NCI-H226 (cell line): ENCODE measurements around the gene VAMP5.
"Not testable (repeated sequence)": the region's sequence is repeated elsewhere in the genome, so short reads cannot be mapped to it uniquely, and the experiment has no call there.

Experiments
- DNase-seq: peaks from one replicate; pipeline ENCODE4 v3.0.0-alpha.2; 2015

The VAMP5 gene

DNA sequence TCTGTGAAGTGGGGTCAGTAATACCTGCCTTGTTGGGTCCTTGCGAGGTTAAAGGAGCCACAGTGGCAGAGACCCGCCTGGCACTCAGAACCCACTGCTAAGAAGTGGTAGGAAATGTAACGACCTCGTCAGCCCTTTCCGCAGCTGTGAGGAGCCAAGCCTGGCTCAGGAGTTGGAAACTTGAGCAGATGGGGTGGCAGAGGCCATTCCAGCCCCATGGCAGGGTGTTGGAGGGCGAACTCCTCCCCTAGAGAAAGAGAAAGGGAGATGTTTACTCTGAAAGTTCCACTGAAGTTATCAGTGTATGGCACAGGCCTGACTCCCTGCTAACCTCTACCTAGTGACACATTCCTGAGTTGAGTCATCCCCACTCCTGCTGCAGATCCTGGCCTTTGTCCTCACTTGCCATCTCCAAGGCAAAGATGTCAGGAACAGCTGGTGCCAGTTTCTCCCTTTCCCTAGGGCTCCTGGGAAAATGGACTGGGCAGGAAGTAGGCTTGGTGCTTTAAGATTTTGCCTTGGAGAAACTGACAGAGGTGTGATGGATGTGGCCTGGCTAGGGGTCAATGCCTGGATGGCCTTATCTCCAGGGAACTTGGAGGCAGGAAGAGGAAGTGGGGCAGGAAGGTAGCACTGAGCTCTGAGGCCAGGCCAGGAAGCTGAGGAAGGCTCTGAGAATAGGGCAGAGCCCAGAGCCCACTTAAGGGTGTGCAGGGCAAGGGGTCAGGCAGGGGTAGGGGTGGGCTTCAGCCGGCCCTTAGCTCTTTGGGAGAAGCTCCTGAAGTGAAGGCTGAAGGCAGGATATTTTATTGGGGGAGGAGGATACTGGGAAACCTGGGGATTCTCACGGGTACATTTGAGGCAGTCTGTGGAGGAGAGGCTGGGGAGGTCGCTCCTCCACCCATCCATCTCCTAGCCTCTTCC is 888 bp downstream of the VAMP5 start:
- DNase-seq = peak; percentile 73

DNA sequence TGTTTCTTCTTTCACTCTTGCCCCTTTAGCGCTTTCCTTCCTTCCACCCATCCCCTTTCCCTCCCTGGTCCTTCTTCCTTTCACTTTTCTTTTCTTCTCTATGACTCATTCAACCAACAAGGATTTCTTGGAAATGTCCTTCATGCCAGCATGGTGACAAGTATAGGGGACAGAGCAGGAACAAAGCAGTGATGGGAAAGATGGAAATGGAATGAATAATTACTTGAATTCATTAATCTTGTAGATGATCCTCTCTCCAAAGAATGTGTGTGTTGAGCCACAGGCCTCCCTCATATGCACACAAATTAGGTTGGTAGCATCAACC is 1.5 kb downstream of the VAMP5 start:
- DNase-seq = no peak

DNA sequence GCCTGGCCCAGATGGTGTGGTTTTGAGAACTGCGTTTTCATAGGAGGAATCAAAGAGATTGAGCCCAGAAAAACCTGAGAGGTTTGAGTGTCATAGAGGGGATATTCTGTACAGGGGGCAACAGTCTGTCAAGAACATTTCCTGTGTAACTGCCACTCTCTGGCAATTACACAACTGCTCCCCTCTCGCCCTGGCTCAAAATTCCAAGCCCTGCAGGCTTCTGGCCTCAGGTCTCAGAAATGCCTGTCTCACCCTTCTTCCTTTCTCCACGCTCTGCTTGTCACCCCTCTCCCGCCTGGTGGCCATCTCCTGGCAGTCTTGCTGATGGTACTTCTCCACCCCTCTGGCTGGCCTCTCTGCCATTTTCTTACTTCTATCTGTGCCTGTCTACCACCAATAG is 4.0 kb downstream of the VAMP5 start:
- DNase-seq = no peak

DNA sequence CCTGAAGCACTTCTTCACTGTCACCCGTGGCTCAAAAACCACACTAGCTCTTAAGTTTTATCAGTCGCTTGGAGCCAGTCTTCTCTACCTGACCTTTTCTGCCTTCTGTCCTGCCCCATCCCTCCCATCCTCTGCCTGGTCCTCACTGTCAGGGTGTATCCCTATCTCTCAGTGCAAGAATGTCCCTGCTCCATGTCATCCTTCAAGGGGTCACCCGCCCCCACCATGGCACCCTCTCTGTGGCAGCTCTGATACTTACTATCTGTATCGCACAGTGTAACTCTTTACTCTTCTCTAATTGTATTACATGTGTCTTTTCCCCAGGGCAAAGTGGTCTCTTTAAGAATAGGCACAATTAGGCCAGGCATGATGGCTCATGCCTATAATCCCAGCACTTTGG is 4.4 kb downstream of the VAMP5 start:
- DNase-seq = no peak

DNA sequence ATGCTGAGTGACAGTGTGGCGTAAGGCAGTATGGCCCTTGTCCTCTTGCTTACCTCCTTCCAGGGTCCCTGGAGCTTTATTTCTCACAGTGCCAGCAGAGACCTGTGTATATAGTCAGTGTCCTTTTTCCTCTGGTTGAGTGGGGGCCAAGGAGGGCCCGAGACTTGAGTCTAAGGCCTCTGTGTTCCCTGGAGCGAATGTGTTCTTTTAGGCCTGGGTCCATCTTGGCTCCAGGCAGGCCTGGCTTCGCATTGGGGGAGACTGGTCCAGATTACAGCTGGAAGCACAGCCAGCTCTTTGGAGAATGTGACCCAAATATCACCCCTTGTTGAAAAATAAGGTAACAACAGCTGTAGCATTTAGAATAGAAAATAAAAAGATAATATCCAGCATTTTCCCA is 5.0 kb downstream of the VAMP5 start:
- DNase-seq = no peak

DNA sequence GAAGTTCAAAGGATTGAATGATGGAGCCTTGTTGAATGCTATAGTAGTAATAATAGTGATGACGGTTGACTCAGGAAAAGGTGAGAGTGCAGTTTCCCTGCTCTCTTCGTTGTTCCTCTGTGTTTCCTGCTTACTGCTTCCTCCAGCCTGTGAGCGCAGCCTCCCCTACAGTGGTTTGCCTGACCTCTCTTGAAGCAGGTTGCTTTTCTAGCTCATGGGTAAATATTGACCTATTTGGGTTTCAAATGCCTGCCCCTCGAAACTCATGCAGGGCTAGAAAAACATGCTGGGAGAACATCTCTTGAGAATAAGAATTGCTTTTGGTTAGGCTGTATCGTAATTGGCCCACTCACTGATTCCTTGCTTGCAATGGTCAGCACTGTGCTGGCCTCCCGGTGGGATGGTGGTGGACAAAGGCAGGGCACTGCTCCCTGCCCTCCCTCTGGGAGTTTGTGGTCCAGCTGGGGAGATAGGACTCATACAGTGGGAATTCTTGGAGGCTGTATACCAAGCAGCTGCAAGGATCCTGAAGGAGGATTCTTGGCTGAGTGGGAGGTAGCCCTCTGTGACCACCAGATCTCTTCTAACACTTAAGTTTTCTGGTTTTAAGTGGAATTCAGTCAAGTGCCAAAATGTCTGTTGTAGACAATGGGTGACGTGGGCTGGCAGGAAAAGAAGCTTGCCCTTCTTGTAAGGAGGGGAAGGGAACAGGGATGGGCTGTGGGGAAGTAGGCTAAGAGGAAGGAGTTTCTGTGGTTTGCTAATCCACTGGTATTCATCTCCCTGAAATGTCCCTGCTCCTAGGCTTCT is 6.0 kb downstream of the VAMP5 start:
- DNase-seq = peak; percentile 94

DNA sequence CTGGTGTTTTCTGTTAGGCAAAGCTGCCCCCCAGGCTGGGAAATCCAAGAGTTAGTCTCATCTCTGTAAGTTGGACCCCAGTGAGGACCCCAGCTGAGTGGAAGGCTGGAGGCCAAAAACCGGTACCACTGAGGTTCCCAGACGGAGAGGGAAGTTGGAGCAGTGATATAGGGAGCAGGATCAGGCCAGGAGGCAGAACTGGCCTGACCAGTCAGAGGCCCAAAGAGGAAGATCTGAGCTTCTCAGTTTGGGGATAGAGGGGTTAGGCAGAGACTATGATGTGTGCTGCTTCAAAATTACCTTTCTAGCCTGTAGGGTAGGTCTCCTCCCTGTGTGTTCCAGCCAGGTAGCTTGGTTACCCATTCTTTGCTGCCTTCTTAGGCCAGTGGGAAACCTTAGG is 6.7 kb downstream of the VAMP5 start:
- DNase-seq = no peak

DNA sequence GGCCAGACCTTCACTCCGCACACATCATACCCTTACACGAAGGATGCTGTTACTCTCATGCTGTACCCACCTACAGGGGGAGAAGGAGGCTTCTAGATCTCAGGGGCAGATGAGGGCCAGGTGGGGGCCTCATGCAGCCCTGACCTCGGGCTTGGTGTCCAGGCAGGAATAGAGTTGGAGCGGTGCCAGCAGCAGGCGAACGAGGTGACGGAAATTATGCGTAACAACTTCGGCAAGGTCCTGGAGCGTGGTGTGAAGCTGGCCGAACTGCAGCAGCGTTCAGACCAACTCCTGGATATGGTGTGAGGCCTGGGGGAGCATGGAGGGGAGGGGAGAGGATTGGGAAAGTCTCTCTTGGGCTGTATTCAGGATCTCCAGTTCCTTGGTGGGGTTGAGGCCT is 7.3 kb downstream of the VAMP5 start:
- no peak for DNase-seq

DNA sequence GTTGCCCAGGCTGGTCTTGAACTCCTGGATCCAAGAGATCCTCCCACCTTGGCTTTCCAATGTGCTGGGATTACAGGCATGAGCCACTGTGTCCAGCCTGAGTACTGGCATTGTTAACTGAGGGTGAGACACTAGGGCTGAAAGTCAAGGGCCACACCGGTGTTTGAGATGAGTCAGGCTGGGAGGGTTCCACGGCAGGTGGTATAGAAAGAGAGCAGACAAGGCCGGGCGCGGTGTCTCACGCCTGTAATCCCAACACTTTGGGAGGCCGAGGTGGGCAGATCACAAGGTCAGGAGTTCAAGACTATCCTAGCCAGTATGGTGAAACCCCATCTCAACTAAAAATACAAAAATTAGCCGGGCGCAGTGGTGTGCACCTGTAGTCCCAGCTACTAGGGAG is 8.1 kb downstream of the VAMP5 start:
- not testable (repeated sequence) for DNase-seq

DNA sequence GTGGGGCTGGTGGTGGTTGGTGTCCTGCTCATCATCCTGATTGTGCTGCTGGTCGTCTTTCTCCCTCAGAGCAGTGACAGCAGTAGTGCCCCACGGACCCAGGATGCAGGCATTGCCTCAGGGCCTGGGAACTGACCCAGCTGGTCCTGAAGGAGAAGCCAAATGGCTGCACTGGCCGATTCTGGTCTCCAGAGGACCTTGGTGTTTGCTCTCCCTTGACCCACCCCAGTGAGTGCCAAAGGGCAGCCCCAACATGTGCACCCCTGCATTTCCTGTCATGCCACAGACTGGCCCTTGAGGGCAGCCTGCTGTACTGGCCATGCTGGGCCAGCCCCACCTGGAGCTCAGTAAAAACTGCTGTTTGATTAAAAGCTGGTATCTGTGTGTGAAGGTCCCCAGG is 8.8 kb downstream of the VAMP5 start:
- no peak for DNase-seq

DNA sequence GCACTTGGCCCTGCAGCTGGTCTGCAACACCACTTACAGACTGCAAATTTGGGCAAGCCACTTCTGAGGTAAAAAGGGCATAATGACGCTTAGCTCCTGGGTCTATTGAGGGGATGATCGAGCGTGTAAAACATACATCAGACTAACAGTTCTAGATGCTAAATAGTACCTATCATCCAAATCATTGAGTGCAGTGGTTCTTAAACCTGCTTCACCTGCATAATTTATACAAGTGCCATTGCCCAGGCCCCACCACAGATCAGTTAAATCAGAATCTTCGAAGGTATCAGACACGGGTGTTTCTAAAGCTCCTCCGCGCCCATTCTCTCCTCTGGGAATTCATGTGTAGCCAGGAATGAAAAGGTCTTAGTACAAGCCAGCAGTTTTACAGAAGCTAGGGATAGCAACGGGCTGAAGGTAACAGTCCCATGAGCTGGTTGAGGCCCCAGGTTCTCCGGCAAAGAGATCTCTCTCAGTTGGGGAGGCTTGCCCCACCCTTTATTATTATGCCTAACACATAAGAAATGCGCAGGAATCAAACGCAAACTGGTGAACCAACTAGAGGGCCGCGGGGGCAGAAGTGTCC is 10.6 kb downstream of the VAMP5 start:
- no peak for DNase-seq

DNA sequence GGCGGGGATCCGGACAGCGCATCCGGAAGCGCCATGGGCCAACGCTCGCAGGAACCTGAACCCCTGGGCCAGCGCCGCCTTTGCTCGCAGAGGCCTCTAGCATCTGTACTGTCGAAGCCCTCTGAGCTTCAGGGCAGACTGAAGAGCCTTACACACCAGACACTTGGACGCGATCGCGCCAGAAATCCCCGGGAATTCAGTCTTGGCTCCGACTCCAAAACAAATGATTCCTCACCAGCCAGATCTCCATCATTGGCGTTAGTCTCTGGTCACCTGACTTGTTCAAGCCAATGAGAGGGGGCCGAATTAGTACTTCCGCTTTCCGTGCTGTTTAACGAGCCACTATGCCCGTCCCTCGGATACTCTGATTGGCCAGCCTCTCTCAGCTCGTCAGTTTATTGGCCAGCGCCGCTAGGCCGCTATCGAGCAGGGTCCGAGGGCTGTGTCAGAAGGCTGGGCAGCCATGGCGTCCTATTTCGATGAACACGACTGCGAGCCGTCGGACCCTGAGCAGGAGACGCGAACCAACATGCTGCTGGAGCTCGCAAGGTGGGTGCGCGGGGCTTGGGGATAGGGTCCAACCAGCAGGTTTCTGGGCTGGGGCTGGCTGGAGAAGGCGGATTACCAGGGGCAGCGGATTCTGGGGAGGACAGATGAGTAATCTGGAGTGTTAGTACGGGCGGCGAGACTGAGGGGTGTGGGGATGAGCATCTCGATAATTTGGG is 11.2 kb downstream of the VAMP5 start, which contains the start of gene RNF181:
TSS of gene RNF181 (plus strand) at position 445 of the 725 bp plus-strand sequence. CDS start at position 464, 19 bp downstream.
- peak; percentile 99 for DNase-seq

DNA sequence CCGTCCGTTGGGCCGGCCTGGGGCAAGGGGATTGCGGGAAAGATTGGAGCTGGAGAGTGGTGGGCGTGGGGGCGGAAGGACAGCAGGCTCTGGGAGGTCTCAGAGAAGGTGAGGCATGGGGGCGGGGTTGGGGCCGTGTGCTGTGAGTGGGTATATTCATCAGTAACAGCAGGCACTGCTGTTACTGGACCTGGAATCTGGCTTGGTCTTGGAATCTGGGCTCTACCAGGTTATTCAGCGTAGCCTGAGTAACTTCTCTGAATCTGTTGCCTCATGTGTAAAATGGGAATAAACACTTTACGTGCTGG is 11.7 kb downstream of the VAMP5 start:
- no peak for DNase-seq

DNA sequence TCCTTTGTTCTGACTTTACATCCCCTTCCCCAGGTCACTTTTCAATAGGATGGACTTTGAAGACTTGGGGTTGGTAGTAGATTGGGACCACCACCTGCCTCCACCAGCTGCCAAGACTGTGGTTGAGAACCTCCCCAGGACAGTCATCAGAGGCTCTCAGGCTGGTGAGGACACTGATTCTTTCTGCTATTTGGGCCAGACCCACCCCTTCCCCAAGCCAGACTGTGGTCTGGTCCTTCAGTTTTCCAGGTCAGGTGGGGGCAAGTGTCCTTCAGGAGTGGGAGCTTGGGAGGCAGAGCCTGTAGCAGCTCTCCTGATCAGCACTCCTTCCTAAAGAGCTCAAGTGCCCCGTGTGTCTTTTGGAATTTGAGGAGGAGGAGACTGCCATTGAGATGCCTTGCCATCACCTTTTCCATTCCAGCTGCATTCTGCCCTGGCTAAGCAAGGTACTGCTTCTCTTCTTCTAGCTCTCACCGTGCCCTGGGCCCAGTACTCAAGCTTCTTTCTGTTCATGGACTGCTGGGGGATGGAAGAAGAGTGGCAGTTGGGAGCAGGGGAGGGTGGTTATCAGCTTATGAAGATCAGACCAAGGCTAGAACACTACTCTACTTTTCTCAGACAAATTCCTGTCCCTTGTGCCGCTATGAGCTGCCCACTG is 12.4 kb downstream of the VAMP5 start:
- no peak for DNase-seq

DNA sequence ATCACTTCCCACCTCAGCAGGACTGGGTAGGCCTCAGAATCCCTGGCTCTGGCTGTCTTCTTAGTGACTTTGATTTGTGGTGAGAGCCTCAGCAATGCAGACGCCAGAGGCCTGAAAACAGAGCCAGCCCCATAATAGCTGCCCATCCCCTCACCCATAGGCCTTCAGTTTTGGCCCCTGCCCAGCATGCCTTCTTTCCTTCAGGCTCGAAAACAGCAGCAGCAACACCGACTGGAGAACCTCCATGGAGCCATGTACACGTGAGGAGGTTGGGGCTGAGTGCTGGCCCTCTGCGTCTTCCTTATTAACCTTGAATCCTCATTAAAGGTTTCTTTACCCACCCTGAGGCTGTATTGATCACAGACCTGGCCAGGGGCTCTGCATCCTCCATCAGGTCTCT is 13.0 kb downstream of the VAMP5 start:
- no peak for DNase-seq

DNA sequence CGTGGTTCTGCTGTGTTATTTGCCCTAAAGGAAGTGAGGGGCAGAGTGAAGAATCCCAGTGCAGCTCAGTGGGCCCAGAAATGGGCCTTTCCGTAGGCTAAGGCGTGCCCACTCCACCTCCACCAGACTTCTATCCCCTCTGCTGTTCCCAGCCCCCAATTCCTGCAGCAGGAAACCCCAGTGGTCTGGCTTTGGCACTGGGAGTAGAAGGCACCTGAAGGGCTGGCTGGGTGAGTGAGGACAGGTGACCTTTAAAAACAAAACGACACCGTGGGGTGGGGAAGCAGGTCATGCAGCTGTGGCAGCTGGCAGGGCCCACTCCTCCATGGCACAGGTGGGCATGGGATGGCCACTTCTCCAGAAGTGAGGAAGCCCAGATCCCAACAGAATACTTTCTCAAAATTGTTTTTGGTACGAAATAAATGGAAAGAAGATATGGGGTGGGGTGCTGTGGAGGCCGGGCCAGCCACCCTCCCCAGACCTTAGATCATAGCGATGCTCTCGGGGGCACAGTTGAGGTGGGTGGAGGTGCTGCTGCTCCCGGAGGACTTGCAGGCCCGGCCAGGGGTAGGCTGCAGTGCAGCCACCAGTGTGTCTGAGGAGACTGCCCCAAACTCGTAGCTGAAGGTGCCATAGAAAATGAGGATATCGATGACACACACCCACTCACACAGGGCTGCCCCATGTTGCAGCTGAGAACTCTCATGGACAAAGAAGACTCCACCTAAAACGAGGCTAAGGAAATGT is 14.5 kb downstream of the VAMP5 start:
- DNase-seq = no peak

DNA sequence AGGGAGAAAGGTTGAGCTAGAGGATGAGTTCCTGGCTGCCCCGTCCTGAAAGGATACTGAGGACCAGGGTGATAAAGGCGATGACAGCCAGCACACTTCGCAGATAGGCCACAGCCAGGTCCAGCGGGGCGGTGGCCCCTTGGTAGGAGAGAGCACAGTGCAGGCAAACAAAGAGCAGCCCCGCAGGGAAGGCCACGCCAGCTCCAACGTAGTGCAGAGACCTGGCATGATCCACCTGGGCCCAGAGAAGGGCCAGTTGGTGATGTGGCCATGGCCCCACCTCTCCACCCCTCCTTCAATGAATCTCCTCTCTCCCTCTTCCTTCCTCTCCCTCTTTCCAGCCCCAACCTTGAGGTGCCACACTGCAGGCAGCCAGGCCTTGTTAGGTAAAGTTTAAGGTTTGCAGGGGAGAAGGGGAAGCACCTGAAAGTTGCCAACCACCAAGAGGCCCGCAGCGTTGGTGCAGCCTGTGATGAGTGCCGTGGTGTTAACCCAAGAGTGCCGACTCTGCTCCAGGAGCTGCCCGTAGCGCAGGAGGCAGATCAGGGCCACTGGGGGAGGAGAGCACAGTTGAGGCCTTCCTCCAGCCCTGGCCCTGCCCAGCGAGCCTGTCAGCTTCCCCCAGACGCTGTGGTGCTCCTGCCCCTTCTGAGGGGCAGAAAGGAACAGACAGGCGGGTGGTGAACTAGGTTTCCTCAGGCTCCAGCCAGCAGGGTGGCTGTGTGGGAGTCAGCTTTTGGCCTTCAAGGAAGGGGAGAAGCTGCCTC is 15.4 kb downstream of the VAMP5 start:
- no peak for DNase-seq

DNA sequence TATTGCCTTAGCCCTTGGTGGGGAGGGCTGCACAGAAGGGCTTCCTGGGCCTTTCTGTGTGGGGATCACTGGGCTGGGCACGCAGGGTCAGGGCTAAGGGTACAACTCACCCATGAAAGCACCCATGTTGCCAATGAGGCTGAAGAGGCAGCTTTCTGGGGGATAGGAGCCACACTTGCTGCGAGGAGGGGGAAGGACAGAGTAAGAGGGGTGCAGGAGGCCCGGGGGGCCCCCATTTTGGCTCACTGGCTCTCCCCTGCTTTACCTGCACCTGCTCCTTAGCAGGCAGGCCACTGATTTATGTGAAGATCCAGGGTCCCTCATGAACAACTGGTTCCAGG is 16.0 kb downstream of the VAMP5 start:
- DNase-seq = no peak

DNA sequence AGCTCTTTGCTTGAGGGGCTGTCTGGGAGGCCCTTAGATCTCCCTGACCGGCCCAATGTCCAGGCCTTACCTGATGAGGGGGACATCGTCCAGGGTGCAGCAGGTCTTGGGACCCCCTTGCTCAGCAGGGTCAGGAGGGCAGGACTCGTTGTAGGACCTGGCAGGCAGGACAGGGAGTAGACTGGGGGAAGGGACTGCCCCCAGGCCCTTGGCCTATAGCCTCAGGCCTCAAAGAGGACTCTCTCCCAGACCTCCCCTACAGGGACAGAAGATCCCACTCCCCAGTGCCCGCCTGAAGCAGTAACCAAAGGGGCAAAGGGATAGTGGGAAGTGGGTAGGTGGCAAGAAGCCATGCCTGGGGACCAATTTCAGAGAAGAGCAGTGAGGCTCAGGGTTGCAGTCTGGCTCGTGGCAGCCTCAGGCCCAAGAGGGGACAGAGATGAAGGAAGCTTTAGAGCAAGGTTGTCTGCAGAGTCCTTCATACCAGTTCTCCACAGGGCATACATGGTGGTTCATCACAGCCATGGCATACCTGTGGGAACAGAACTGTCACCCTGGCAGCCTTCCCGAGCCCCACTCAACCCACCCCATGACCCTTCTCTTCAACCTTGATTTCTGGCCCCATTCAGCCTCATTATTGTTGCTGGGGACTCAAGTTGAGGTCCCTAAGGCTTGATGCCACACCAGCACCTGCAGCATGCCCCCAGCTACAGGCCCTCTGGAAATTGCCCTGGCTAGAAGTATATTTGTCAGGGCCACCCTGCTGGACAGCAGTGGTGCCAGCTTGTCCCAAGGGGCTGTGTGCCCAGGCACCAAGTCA is 16.9 kb downstream of the VAMP5 start:
- no peak for DNase-seq

DNA sequence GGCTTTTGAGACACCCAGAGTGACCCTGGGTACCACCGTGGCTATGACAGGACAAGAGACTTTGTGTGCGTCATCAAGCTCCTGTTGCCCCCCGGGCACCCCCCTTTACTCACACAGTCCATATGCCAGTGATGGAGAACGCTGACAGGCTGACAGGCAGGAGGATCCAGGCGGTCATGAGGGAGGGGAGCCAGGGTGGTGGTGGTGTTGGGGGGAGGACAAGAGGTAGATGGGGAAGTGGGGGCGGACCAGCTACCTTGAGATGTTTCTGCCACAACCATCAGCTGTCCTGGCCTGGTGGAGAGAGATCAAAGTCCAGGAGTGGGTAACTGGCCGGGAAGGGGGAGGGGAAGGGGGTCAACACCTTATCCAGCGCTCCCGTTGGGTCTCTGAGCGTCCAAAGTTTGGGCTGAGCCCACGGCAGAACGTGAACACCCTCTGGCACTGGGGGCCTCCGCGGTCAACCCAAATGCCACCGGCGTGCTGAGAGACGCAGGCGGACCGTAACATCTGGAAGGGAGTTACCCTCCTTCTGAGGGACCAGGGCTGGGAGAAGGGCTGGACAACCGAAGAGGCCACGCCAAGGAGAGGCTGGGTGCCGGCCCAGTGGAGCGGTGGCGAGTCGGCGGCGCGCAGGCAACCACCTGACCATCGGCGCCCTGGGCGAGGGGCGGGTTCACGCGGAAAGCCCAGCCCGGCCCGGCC is 17.7 kb downstream of the VAMP5 start:
- peak; percentile 26 for DNase-seq
